Left cardiac atrium (tissue), 4 donors: Measurements from ENCODE around the gene HOMEZ. TPM values are rescaled to one million over a fixed set of nuclear protein-coding genes. Genes with fewer than 3 reads are reported as not detected.

Experiments used
- ATAC-seq, 2 donors: fragments of 200-7000 bp; cut with Tn5 transposase; one replicate each; pipeline ENCODE4 v1.9.1; 2020; ENCODE audit warnings: mild to moderate bottlenecking in 2 of 2, moderate library complexity in 2 of 2
- DNase-seq: peaks from one replicate; pipeline ENCODE4 v3.0.0-alpha.2; 2020
- intact Hi-C, 2 donors: fragments of 100-400 bp; cut with DNase I; formaldehyde crosslinking; loops; one replicate each; pipeline versions ENCODE4 v1.14.1 to v1.15.1; 2022 to 2023
- total RNA-seq, 2 donors: library from RNA; stranded (reverse); fragmentation: NEBNext Ultra II Directional; extraction: Animal tissue kit (Norgen Biotek cat#: 25700); gene quantifications; one replicate each; pipeline ENCODE4 v1.2.1, GENCODE V29; 2021
- donor health status: DM: no; HTN: yes; CAD: no.
- donor health status: DM: no; HTN: yes; CAD: no; lungs with severe emphysema.
- donor health status: DM: yes; HTN: yes; CAD: no.
- donor health status: Dilated cardiomyopathy.

Gene HOMEZ
- total RNA-seq, 2 donors from 2014 or later: 8.3 to 8.5 TPM

GRCh38 chr14:23316300-23316699, 30.4 kb upstream of the HOMEZ start:
- DNase-seq (no peak), ATAC-seq (no peak)
- intact Hi-C loops: no loop called here

- ATAC-seq: no peak
- intact Hi-C loops: no loop called here
- DNase-seq: no peak
Observed at GRCh38 chr14:23310546-23310945, 24.6 kb upstream of the HOMEZ start.

- ATAC-seq (no peak), DNase-seq (no peak)
- intact Hi-C loops: no loop called here
Observed at GRCh38 chr14:23308721-23309445, 23.0 kb upstream of the HOMEZ start.

- ATAC-seq: no peak
- no peak for DNase-seq
- intact Hi-C loops: no loop called here
Observed at GRCh38 chr14:23307687-23308644, 22.0 kb upstream of the HOMEZ start.

- ATAC-seq: no peak
- no peak for DNase-seq
- intact Hi-C loops: no loop called here
Observed at GRCh38 chr14:23307146-23307530, 21.2 kb upstream of the HOMEZ start.

- ATAC-seq (peak; percentile 72 to 76), DNase-seq (peak; percentile 95)
- intact Hi-C loops: no loop called here
Observed at GRCh38 chr14:23306412-23307145, 20.6 kb upstream of the HOMEZ start, which contains the start of gene BCL2L2. Gene BCL2L2 (plus strand): TSS chr14:23306833. CDS start chr14:23307768, 935 bp downstream.

GRCh38 chr14:23302290-23303225, 16.6 kb upstream of the HOMEZ start, which contains the start of gene PPP1R3E:
Gene PPP1R3E (minus strand): TSS chr14:23302859. CDS start chr14:23302576, 283 bp downstream.
- intact Hi-C loops: no loop called here
- ATAC-seq (peak; percentile 36 to 57), DNase-seq (peak; percentile 73)

GRCh38 chr14:23301969-23302289, 16.0 kb upstream of the HOMEZ start:
- no peak for ATAC-seq
- DNase-seq: no peak
- intact Hi-C loops: no loop called here

GRCh38 chr14:23301288-23301968, 15.5 kb upstream of the HOMEZ start:
- intact Hi-C loops: no loop called here
- DNase-seq (peak; percentile 98), ATAC-seq (peak; percentile 87 to 90)

- intact Hi-C loops: no loop called here
- peak; percentile 65 for DNase-seq
- peak; percentile 14 to 30 for ATAC-seq
Observed at GRCh38 chr14:23300687-23301223, 14.8 kb upstream of the HOMEZ start.

- intact Hi-C loops: loop anchor here in 1 of 2 donors (5.0 kb wide), 1 partner anchor 178 kb away; no protein-coding TSS in a partner anchor
- ATAC-seq (no peak), DNase-seq (no peak)
Observed at GRCh38 chr14:23299986-23300686, 14.2 kb upstream of the HOMEZ start.

GRCh38 chr14:23299211-23299957, 13.5 kb upstream of the HOMEZ start:
- no peak for ATAC-seq
- no peak for DNase-seq
- intact Hi-C loops: loop anchor here in 1 of 2 donors (5.0 kb wide), 1 partner anchor 177 kb away; no protein-coding TSS in a partner anchor

- ATAC-seq (no peak), DNase-seq (no peak)
- intact Hi-C loops: loop anchor here in 1 of 2 donors (5.0 kb wide), 1 partner anchor 175 kb away; no protein-coding TSS in a partner anchor
Observed at GRCh38 chr14:23297611-23298277, 11.8 kb upstream of the HOMEZ start.

GRCh38 chr14:23297096-23297495, 11.2 kb upstream of the HOMEZ start:
- intact Hi-C loops: loop anchor here in 1 of 2 donors (5.0 kb wide), 1 partner anchor 175 kb away; no protein-coding TSS in a partner anchor
- no peak for ATAC-seq
- DNase-seq: no peak

GRCh38 chr14:23296012-23296777, 10.3 kb upstream of the HOMEZ start:
- intact Hi-C loops: loop anchor here in 1 of 2 donors (5.0 kb wide), 1 partner anchor 174 kb away; no protein-coding TSS in a partner anchor
- DNase-seq (no peak), ATAC-seq (no peak)
